HG03558 (cell line): ENCODE measurements around the gene MLLT6.
"Not testable (repeated sequence)": the region's sequence is repeated elsewhere in the genome, so short reads cannot be mapped to it uniquely, and the experiment has no call there.

ENCODE experiments used
- ATAC-seq: cut with Tn5 transposase; IDR thresholded peaks from one replicate; pipeline ENCODE4 v1.9.1; 2021; ENCODE audit warnings: moderate number of reproducible peaks; ENCODE audit not compliant: unreplicated experiment; ENCODE audit errors: extremely low read depth

The MLLT6 gene

GRCh38 chr17:38724337-38724988 lies 19.4 kb downstream of the MLLT6 start:
- ATAC-seq = no peak

GRCh38 chr17:38725066-38725465 lies 20.0 kb downstream of the MLLT6 start:
- no peak for ATAC-seq

GRCh38 chr17:38726145-38726544 lies 21.1 kb downstream of the MLLT6 start:
- not testable (repeated sequence) for ATAC-seq

GRCh38 chr17:38727736-38728135 lies 22.7 kb downstream of the MLLT6 start:
- ATAC-seq = no peak

GRCh38 chr17:38728290-38728831 lies 23.3 kb downstream of the MLLT6 start:
- ATAC-seq = no peak

GRCh38 chr17:38729368-38729885 lies 24.4 kb downstream of the MLLT6 start:
- no peak for ATAC-seq

GRCh38 chr17:38729886-38730525 lies 24.9 kb downstream of the MLLT6 start, which contains the start of gene CISD3:
Gene CISD3 (plus strand): TSS chr17:38730341. CDS start chr17:38730359, 18 bp downstream.
- peak; percentile 44 for ATAC-seq

- no peak for ATAC-seq
Observed at GRCh38 chr17:38730526-38731379, 25.7 kb downstream of the MLLT6 start.

- no peak for ATAC-seq
Observed at GRCh38 chr17:38731526-38732294, 26.6 kb downstream of the MLLT6 start.

- ATAC-seq = no peak
Observed at GRCh38 chr17:38732376-38733281, 27.6 kb downstream of the MLLT6 start.

GRCh38 chr17:38733282-38733981 lies 28.4 kb downstream of the MLLT6 start:
- ATAC-seq = no peak

GRCh38 chr17:38733982-38734973 lies 29.2 kb downstream of the MLLT6 start:
- no peak for ATAC-seq

- ATAC-seq = no peak
Observed at GRCh38 chr17:38735161-38735997, 30.3 kb downstream of the MLLT6 start.

- ATAC-seq = no peak
Observed at GRCh38 chr17:38738007-38738662, 33.1 kb downstream of the MLLT6 start.

- ATAC-seq = no peak
Observed at GRCh38 chr17:38738686-38739085, 33.6 kb downstream of the MLLT6 start.

GRCh38 chr17:38739305-38739704 lies 34.2 kb downstream of the MLLT6 start:
- ATAC-seq = no peak
